Mucosa of stomach (tissue), 1 donor: ENCODE results near the gene MPRIP.
A peak's percentile ranks its signal among the peaks of the same experiment; 100 is the strongest.

Source experiments
- H3K27me3 ChIP-seq: one replicate; pipeline ENCODE4 v1.7.0; 2013; ENCODE audit warnings: mild to moderate bottlenecking, low read length; ENCODE audit not compliant: control insufficient read depth, insufficient read depth
- H3K36me3 ChIP-seq: one replicate; pipeline ENCODE4 v1.7.0; 2013; ENCODE audit warnings: low read length; ENCODE audit not compliant: control insufficient read depth, insufficient read depth
- H3K4me1 ChIP-seq: one replicate; pipeline ENCODE4 v1.7.0; 2013; ENCODE audit warnings: mild to moderate bottlenecking, low read length; ENCODE audit not compliant: control insufficient read depth, insufficient read depth
- H3K4me3 ChIP-seq: one replicate; pipeline ENCODE4 v1.7.0; 2013; ENCODE audit warnings: low read length
- H3K9ac ChIP-seq: one replicate; pipeline ENCODE4 v1.7.0; 2013; ENCODE audit warnings: mild to moderate bottlenecking, low read length, moderate library complexity
- H3K9me3 ChIP-seq: one replicate; pipeline ENCODE4 v1.7.0; 2013; ENCODE audit warnings: mild to moderate bottlenecking, low read length, moderate library complexity; ENCODE audit not compliant: control insufficient read depth
- donor health status: Pancreatic carcinoma.

Gene MPRIP

DNA sequence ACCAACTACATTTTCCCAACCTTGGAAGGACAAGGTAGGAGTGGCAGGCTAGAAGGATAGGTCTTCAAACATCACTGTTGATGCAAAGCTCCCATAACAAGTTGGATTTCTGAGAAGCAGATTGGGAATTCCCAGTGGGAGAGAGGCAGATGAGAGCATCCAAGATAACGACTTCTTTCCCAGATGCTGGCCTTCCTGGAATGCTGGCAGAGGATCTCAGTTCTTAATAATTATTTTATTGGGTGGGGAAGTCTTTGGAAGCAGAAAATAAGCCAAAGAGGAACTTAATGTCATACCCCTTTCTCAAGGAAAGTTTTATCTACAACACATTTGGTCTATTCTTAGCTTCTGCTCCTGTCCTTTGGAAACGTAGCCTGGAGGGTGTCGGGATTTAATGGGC lies 64.5 kb downstream of the MPRIP start:
- no peaks in the 10 kb centered on the region for H3K36me3 ChIP-seq
- peaks cover 55% of the 10 kb centered on the region for H3K4me1 ChIP-seq
- H3K4me3 ChIP-seq: no peak overlapping the region
- no peaks in the 10 kb centered on the region for H3K9me3 ChIP-seq
- H3K9ac ChIP-seq: peak overlapping the region; percentile 1
- no peaks in the 10 kb centered on the region for H3K27me3 ChIP-seq

GRCh38 chr17:17107281-17107680 lies 65.0 kb downstream of the MPRIP start:
- peak overlapping the region; percentile 1 for H3K9ac ChIP-seq
- H3K4me1 ChIP-seq: peaks cover 57% of the 10 kb centered on the region
- no peak overlapping the region for H3K4me3 ChIP-seq

DNA sequence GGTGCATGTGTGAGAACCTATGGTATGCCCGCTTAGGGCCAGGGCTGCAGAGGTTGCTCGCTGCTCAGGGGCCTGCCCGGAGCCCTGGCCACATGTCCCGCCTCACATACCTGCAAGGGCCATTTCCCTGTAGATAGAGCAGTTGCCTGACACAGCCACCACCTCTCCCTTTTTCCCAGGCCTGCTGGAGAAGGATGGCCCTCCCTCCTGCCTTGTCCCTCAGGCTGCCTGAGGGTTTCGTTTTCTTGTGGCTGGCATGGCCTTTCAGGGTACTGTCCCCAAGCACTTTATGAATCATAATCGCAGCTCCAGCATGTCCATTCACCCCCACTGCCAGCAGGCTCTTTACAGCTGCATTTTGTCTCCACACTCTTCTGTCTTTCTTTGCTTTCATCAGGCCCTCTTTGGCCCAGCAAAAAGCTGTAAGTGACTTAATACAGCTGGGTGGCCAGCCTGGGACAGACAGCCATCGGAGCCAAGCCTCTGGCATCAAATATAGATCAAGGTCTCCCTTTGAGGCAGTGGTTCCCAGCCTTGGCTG lies 65.7 kb downstream of the MPRIP start:
- Histone ChIP-seq H3K4me3 (no peak overlapping the region), H3K4me1 (peaks cover 57% of the 10 kb centered on the region), H3K36me3 (no peaks in the 10 kb centered on the region), H3K9me3 (no peaks in the 10 kb centered on the region), H3K27me3 (no peaks in the 10 kb centered on the region), H3K9ac (peak overlapping the region; percentile 35)

More at GRCh38 chr17:17107281-17107680, 65.0 kb downstream of the MPRIP start:
- Histone ChIP-seq H3K9me3 (no peaks in the 10 kb centered on the region), H3K27me3 (no peaks in the 10 kb centered on the region), H3K36me3 (no peaks in the 10 kb centered on the region)

DNA sequence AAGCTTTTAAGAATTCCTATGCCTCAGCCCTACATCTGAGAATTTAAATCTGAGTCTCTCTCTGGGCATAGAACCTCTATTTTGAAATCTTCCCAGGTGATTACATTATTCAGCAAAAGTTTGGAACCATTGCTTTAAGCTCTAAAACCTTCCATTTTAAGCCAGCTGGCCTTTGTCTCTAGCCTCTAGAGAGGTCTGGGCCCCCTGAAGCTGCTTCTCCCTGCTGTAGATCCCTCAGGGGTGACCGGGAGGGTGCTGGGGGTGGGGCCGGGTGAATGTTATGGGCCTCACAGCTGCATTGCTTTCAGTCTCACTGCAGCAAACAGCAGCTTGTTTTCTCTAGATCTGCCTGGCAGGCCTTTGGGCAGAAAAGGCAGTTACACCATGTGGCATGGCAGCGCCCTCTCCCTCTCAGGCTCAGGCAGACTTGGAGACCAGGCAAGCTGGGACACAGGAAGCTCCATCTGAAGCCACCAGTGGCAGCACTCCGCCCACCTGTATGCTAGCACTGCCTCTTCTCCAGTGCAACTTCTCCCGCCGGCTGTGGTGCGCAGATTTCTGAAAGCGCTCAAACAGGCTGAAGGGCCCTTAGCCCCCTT lies 66.3 kb downstream of the MPRIP start:
- H3K4me3 ChIP-seq: no peak overlapping the region
- peaks cover 57% of the 10 kb centered on the region for H3K4me1 ChIP-seq
- H3K9ac ChIP-seq: peak overlapping the region; percentile 35
- H3K9me3 ChIP-seq: no peaks in the 10 kb centered on the region
- H3K36me3 ChIP-seq: no peaks in the 10 kb centered on the region
- H3K27me3 ChIP-seq: no peaks in the 10 kb centered on the region

DNA sequence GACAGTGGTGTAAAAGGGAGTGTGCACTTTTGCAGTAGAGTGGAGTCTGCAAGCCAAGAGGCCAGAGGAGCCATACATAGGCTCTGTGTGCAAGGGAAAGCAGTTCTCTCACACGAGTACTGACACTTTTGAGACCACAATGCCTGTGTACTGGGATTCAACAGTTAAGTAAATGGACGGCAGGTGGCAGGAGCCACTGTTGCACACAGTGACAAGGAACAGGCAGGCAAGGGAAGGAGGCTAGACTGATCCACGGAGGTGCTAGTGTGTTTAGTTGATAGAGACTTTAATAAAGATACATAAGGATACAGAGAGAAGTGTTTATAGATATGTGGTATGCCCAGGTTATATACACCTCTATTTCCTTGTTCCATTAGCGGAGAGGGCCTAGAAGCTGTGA lies 67.0 kb downstream of the MPRIP start:
- Histone ChIP-seq H3K36me3 (no peaks in the 10 kb centered on the region), H3K27me3 (no peaks in the 10 kb centered on the region), H3K4me1 (peaks cover 61% of the 10 kb centered on the region), H3K9ac (peak overlapping the region; percentile 35), H3K9me3 (no peaks in the 10 kb centered on the region), H3K4me3 (no peak overlapping the region)

DNA sequence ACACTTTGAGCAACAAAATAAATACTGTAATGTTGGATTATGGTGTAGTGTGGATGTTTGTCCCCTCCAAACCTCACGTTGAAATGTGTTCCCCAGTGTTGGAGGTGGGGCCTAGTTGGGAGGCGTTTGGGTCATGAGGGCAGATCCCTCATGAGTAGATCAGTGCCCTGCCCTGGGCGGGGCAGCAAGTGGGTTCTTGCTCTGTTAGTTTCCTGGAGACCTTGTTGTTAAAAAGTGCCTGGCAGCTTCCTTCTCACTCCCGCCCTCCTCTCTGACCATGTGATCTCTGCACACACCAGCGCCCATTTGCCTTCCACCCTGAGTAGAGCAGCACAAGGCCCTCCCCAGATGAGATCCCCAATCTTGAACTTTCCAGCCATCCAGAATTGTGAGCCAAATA lies 67.7 kb downstream of the MPRIP start:
- Histone ChIP-seq H3K9me3 (no peaks in the 10 kb centered on the region), H3K4me3 (no peak overlapping the region), H3K27me3 (no peaks in the 10 kb centered on the region), H3K9ac (no peak overlapping the region), H3K4me1 (peaks cover 68% of the 10 kb centered on the region), H3K36me3 (no peaks in the 10 kb centered on the region)

DNA sequence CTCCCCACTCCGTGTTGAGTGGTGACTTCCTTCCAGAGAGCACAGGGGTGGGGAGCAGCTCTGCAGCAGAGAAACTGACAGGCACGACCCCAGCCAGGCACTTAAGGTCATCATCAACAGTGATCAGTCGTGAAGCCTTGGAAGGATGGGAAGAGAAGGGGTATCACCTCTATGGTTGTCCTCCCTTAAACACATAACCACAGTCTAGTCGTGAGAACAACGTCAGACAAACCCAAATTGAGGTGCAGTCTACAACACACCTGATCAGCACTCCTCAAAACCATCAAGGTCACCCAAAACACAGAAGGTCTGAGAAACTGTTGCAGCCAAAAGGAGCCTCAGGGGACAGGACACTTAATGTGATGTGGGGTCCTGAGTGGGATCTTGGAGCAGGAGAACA lies 68.3 kb downstream of the MPRIP start:
- no peaks in the 10 kb centered on the region for H3K27me3 ChIP-seq
- peaks cover 74% of the 10 kb centered on the region for H3K4me1 ChIP-seq
- H3K9ac ChIP-seq: no peak overlapping the region
- H3K36me3 ChIP-seq: no peaks in the 10 kb centered on the region
- no peaks in the 10 kb centered on the region for H3K9me3 ChIP-seq
- no peak overlapping the region for H3K4me3 ChIP-seq

- Histone ChIP-seq H3K36me3 (no peaks in the 10 kb centered on the region), H3K27me3 (no peaks in the 10 kb centered on the region), H3K4me1 (peaks cover 78% of the 10 kb centered on the region), H3K4me3 (no peak overlapping the region), H3K9me3 (no peaks in the 10 kb centered on the region), H3K9ac (no peak overlapping the region)
Measured at GRCh38 chr17:17111401-17112393, 69.4 kb downstream of the MPRIP start.

GRCh38 chr17:17112628-17113200 lies 70.5 kb downstream of the MPRIP start:
- Histone ChIP-seq H3K4me1 (peaks cover 69% of the 10 kb centered on the region), H3K36me3 (no peaks in the 10 kb centered on the region), H3K9ac (no peak overlapping the region), H3K27me3 (no peaks in the 10 kb centered on the region), H3K9me3 (no peaks in the 10 kb centered on the region), H3K4me3 (no peak overlapping the region)

- Histone ChIP-seq H3K4me1 (peaks cover 69% of the 10 kb centered on the region), H3K9me3 (no peaks in the 10 kb centered on the region), H3K9ac (no peak overlapping the region), H3K27me3 (no peaks in the 10 kb centered on the region), H3K36me3 (no peaks in the 10 kb centered on the region), H3K4me3 (no peak overlapping the region)
Measured at GRCh38 chr17:17114592-17115225, 72.5 kb downstream of the MPRIP start.

- peaks cover 69% of the 10 kb centered on the region for H3K4me1 ChIP-seq
- H3K4me3 ChIP-seq: no peak overlapping the region
- H3K36me3 ChIP-seq: no peaks in the 10 kb centered on the region
- no peaks in the 10 kb centered on the region for H3K27me3 ChIP-seq
- H3K9me3 ChIP-seq: no peaks in the 10 kb centered on the region
- no peak overlapping the region for H3K9ac ChIP-seq
Measured at GRCh38 chr17:17115620-17116019, 73.4 kb downstream of the MPRIP start.
